ENCODE data around the gene RPS10.
A peak's percentile ranks its signal among the peaks of the same experiment; 100 is the strongest.

Gene RPS10

DNA sequence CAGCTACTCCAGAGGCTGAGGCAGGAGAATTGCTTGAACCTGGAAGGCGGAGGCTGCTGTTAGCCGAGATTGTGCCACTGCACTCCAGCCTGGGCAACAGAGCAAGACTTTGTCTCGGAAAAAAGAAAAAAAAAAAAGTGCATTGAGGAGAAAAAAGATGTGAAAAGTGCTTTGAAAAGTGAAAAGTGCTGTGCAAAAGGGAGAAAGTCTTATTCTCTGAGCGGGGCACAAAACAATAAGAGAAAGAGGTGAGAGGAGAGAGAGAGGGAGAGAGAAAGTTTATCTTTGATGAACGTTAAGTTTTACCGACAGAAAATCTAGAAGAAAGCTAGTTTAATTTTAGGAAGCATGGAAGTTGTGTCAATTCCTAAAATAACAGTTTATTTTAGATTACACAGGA lies 36.1 kb upstream of the RPS10 start:
- no peak for DNase-seq (ENCODE audit: low spot score)
- TF ChIP-seq, protein P1, sequence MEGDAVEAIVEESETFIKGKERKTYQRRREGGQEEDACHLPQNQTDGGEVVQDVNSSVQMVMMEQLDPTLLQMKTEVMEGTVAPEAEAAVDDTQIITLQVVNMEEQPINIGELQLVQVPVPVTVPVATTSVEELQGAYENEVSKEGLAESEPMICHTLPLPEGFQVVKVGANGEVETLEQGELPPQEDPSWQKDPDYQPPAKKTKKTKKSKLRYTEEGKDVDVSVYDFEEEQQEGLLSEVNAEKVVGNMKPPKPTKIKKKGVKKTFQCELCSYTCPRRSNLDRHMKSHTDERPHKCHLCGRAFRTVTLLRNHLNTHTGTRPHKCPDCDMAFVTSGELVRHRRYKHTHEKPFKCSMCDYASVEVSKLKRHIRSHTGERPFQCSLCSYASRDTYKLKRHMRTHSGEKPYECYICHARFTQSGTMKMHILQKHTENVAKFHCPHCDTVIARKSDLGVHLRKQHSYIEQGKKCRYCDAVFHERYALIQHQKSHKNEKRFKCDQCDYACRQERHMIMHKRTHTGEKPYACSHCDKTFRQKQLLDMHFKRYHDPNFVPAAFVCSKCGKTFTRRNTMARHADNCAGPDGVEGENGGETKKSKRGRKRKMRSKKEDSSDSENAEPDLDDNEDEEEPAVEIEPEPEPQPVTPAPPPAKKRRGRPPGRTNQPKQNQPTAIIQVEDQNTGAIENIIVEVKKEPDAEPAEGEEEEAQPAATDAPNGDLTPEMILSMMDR (IDR thresholded peaks at IDR 0.05; ENCODE audit: borderline replicate concordance, control extremely low read depth, extremely low read depth, insufficient read depth, missing control alignments), result no peak
- in situ Hi-C loops (cut with MboI; ENCODE audit: low sequenced_read_pairs, unreplicated experiment), result no loop called here

GRCh38 chr6:34460796-34461507 lies 35.1 kb upstream of the RPS10 start:
- no peak for DNase-seq (ENCODE audit: low spot score)
- TF ChIP-seq, protein P1 (IDR thresholded peaks at IDR 0.05; ENCODE audit: borderline replicate concordance, control extremely low read depth, extremely low read depth, insufficient read depth, missing control alignments), result no peak
- in situ Hi-C loops (cut with MboI; ENCODE audit: low sequenced_read_pairs, unreplicated experiment), result no loop called here

- TF ChIP-seq, protein P1 (IDR thresholded peaks at IDR 0.05; ENCODE audit: borderline replicate concordance, control extremely low read depth, extremely low read depth, insufficient read depth, missing control alignments), result peak; percentile 75
- peak; percentile 79 for DNase-seq (ENCODE audit: low spot score)
- in situ Hi-C loops (cut with MboI; ENCODE audit: low sequenced_read_pairs, unreplicated experiment), result no loop called here
Measured at GRCh38 chr6:34459899-34460593, 34.2 kb upstream of the RPS10 start.

GRCh38 chr6:34457742-34458735 lies 32.2 kb upstream of the RPS10 start:
- TF ChIP-seq, protein P1 (IDR thresholded peaks at IDR 0.05; ENCODE audit: borderline replicate concordance, control extremely low read depth, extremely low read depth, insufficient read depth, missing control alignments), result no peak
- DNase-seq (ENCODE audit: low spot score), result no peak
- in situ Hi-C loops (cut with MboI; ENCODE audit: low sequenced_read_pairs, unreplicated experiment), result no loop called here

DNA sequence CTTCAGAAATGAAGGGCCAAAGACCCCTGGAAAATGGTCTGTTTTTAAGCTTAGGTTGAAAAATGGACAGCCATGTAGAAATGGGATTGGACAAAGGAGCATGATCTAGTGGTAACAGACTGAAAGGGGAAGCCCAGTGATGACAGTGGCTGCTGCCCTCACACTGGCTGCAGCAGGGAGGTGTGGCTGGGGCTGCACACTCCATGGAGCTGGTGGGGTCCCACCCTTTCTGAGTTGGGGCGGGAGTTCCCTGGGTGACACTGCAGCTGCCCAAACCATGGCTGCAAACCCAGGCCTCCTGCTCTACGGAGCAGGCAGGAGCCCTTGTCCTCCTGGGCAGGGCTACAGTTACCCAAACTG lies 31.5 kb upstream of the RPS10 start:
- in situ Hi-C loops (cut with MboI; ENCODE audit: low sequenced_read_pairs, unreplicated experiment), result no loop called here
- TF ChIP-seq, protein P1 (IDR thresholded peaks at IDR 0.05; ENCODE audit: borderline replicate concordance, control extremely low read depth, extremely low read depth, insufficient read depth, missing control alignments), result no peak
- DNase-seq (ENCODE audit: low spot score), result no peak

DNA sequence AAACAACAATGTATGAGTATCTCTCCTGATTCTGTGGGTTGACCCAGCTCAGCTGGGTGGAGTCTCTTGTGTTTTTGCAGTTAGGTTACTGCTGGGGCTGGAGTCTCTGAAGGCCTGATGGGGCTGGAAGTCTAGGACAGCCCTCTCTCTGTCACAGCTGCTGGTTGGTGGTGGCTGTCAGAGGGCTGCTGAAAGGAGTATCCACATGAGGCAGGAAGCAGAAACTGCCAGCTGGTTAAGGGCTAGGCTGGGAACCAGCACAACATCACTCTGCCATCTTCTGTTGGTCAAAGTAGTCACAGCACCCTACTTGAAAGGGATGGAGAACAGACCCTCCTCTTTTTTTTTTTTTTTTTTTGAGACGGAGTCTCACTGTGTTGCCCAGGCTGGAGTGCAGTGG lies 30.0 kb upstream of the RPS10 start:
- TF ChIP-seq, protein P1 (IDR thresholded peaks at IDR 0.05; ENCODE audit: borderline replicate concordance, control extremely low read depth, extremely low read depth, insufficient read depth, missing control alignments), result no peak
- in situ Hi-C loops (cut with MboI; ENCODE audit: low sequenced_read_pairs, unreplicated experiment), result no loop called here
- DNase-seq (ENCODE audit: low spot score), result no peak

Measured in GM13976 (cell line).